Measurements from ENCODE around the gene PISD. TPM values are rescaled to one million over a fixed set of nuclear protein-coding genes. Genes with fewer than 3 reads are reported as not detected.

PISD gene
- total RNA-seq, 1 donor from 2014 or later = 29.6 TPM

- no peak for DNase-seq (ENCODE audit: low read depth in 2 of 2)
Measured at GRCh38 chr22:31575190-31575589, 86.8 kb downstream of the PISD start.

GRCh38 chr22:31574055-31574670, 87.9 kb downstream of the PISD start:
- DNase-seq (ENCODE audit: low read depth in 2 of 2) = no peak

GRCh38 chr22:31572939-31573338, 89.1 kb downstream of the PISD start:
- no peak for DNase-seq (ENCODE audit: low read depth in 2 of 2)

DNA sequence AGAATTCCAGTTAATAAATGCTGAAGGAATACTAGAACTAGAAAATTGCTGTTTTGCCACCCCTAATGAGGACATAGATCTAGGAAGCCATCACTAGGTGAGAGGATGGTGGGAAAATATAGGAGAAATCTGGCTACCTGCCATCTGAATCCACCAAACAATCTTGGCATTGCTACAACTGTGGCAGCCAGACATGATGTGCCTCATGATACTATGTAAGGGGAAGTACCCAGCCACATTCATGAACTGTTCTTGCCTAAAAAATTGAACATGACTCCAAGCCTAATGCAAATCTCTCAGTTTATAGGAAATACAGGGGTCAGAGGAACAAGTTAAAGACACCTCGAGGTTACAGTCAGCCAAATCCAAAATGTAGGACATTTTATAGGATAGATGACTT, 92.9 kb downstream of the PISD start:
- DNase-seq (ENCODE audit: low read depth in 2 of 2) = peak in 1 of 2 donors; percentile 61

Other genes starting within 250 kb of the PISD start
- 6.5 and 11.5 TPM in 2 replicates for gene EIF4ENIF1, start 172.4 kb downstream of the PISD start, total RNA-seq
- gene SFI1, start 165.7 kb downstream of the PISD start, total RNA-seq = 8.5 and 18.1 TPM in 2 replicates
- gene PRR14L, start 87.9 kb upstream of the PISD start, total RNA-seq = 13.9 and 18.5 TPM in 2 replicates
- 5.7 and 8.9 TPM in 2 replicates for gene DEPDC5, start 91.8 kb upstream of the PISD start, total RNA-seq